GM21447 (cell line): ENCODE results near the gene VCPKMT.
"Not testable (repeated sequence)": the region's sequence is repeated elsewhere in the genome, so short reads cannot be mapped to it uniquely, and the experiment has no call there.

Source experiments
- ATAC-seq: cut with Tn5 transposase; IDR thresholded peaks from one replicate; pipeline ENCODE4 v1.9.1; 2021; ENCODE audit not compliant: unreplicated experiment

Gene VCPKMT

GRCh38 chr14:50093496-50093895 lies 22.9 kb downstream of the VCPKMT start:
- ATAC-seq, result no peak

- no peak for ATAC-seq
These were observed 24.3 kb downstream of the VCPKMT start for GRCh38 chr14:50092006-50092555.

GRCh38 chr14:50091240-50091913 lies 25.0 kb downstream of the VCPKMT start:
- ATAC-seq, result no peak

GRCh38 chr14:50089208-50089607 lies 27.2 kb downstream of the VCPKMT start:
- no peak for ATAC-seq

GRCh38 chr14:50088731-50089130 lies 27.6 kb downstream of the VCPKMT start:
- ATAC-seq, result no peak

- no peak for ATAC-seq
These were observed 28.3 kb downstream of the VCPKMT start for GRCh38 chr14:50088117-50088515.

GRCh38 chr14:50087341-50088116 lies 28.8 kb downstream of the VCPKMT start:
- ATAC-seq, result no peak

GRCh38 chr14:50086321-50086711 lies 30.1 kb downstream of the VCPKMT start:
- ATAC-seq, result no peak

GRCh38 chr14:50085570-50086320 lies 30.6 kb downstream of the VCPKMT start:
- peak; percentile 54 for ATAC-seq

- no peak for ATAC-seq
These were observed 31.7 kb downstream of the VCPKMT start for GRCh38 chr14:50084666-50085065.

GRCh38 chr14:50083467-50084337 lies 32.7 kb downstream of the VCPKMT start:
- ATAC-seq, result peak; percentile 25

- peak; percentile 65 for ATAC-seq
These were observed 33.4 kb downstream of the VCPKMT start for GRCh38 chr14:50082784-50083466.

GRCh38 chr14:50082308-50082742 lies 34.0 kb downstream of the VCPKMT start:
- ATAC-seq, result no peak

GRCh38 chr14:50079103-50079502 lies 37.3 kb downstream of the VCPKMT start:
- not testable (repeated sequence) for ATAC-seq

GRCh38 chr14:50073663-50074062 lies 42.7 kb downstream of the VCPKMT start:
- not testable (repeated sequence) for ATAC-seq

- no peak for ATAC-seq
These were observed 44.0 kb downstream of the VCPKMT start for GRCh38 chr14:50072395-50072794.

GRCh38 chr14:50070840-50071548 lies 45.4 kb downstream of the VCPKMT start:
- ATAC-seq, result no peak

- ATAC-seq, result no peak
These were observed 46.1 kb downstream of the VCPKMT start for GRCh38 chr14:50070230-50070629.

GRCh38 chr14:50069325-50069724 lies 47.0 kb downstream of the VCPKMT start:
- no peak for ATAC-seq
